K562 (cell line): ENCODE results near the gene VAT1L. TPM values are rescaled to one million over a fixed set of nuclear protein-coding genes. Genes with fewer than 3 reads are reported as not detected.
A peak's percentile ranks its signal among the peaks of the same experiment; 100 is the strongest.

Experiments used
- ATF7 ChIP-seq: fragments of 450-650 bp; IDR thresholded peaks from 2 replicates; pipeline ENCODE4 v1.7.1; 2014; ENCODE audit warnings: mild to moderate bottlenecking, moderate library complexity
- CTBP1 ChIP-seq: fragments of 450-650 bp; IDR thresholded peaks from 2 replicates; pipeline ENCODE4 v1.6.1; 2016; ENCODE audit warnings: borderline replicate concordance
- FOS ChIP-seq: IDR thresholded peaks from 3 replicates; pipeline ENCODE4 v1.6.1; 2011; ENCODE audit not compliant: insufficient read length; ENCODE audit errors: extremely low read depth
- GTF2A2 ChIP-seq: IDR thresholded peaks from 2 replicates; pipeline ENCODE4 v1.6.1; 2016; ENCODE audit warnings: mild to moderate bottlenecking, missing genetic modification characterization, missing compliant biosample characterization
- MEIS2 ChIP-seq: fragments of 450-650 bp; IDR thresholded peaks from 2 replicates; pipeline ENCODE4 v1.6.1; 2014; ENCODE audit warnings: mild to moderate bottlenecking; ENCODE audit not compliant: partially characterized antibody
- NFIC ChIP-seq: fragments of 450-650 bp; IDR thresholded peaks from 2 replicates; pipeline ENCODE4 v1.6.1; 2017; ENCODE audit warnings: mild to moderate bottlenecking, inconsistent platforms
- PBX2 ChIP-seq, 2 experiments: IDR thresholded peaks in 1 of 2; conservative IDR thresholded peaks in 1 of 2; 2 replicates each; pipeline ENCODE4 v1.6.1; 2016; ENCODE audit warnings: low read depth in 2 of 2, mild to moderate bottlenecking in 1 of 2, missing compliant biosample characterization in 1 of 2, missing genetic modification characterization in 1 of 2, moderate library complexity in 1 of 2
- PHF20 ChIP-seq: fragments of 450-650 bp; IDR thresholded peaks from 2 replicates; pipeline ENCODE4 v1.6.1; 2018; ENCODE audit not compliant: partially characterized antibody
- RAD21 ChIP-seq, 2 experiments: fragments of 250-450 bp in 1 of 2; fragments of 450-650 bp in 1 of 2; sonication (Bioruptor Pico) in 1 of 2; formaldehyde crosslinking in 1 of 2; IDR thresholded peaks in 1 of 2; conservative IDR thresholded peaks in 1 of 2; 2 replicates each; pipeline versions ENCODE4 v1.4.0 to v1.8.0; 2020 to 2022; ENCODE audit warnings: mild to moderate bottlenecking in 2 of 2, moderate library complexity in 1 of 2
- RAD51 ChIP-seq: fragments of 450-650 bp; IDR thresholded peaks from 2 replicates; pipeline ENCODE4 v1.7.1; 2016; ENCODE audit warnings: low read depth, mild to moderate bottlenecking, borderline replicate concordance
- RCOR1 ChIP-seq, 2 experiments: IDR thresholded peaks; 2 replicates each; pipeline ENCODE4 v1.6.1; 2012; ENCODE audit warnings: low read depth in 2 of 2, low read length in 2 of 2, borderline replicate concordance in 1 of 2, improper control_type of control experiment in 1 of 2
- TFAM ChIP-seq: fragments of 250-450 bp; sonication (Bioruptor Pico); conservative IDR thresholded peaks from 2 replicates; pipeline ENCODE4 v1.5.0; 2021; ENCODE audit warnings: mild to moderate bottlenecking, moderate library complexity
- XRCC5 ChIP-seq: fragments of 200-400 bp; formaldehyde crosslinking; IDR thresholded peaks from 2 replicates; pipeline ENCODE4 v1.6.1; 2017; ENCODE audit warnings: low read depth, mild to moderate bottlenecking, low read length
- YY1 ChIP-seq, 3 experiments: IDR thresholded peaks; 2 replicates each; pipeline ENCODE4 v1.6.1; 2011; ENCODE audit warnings: low read length in 2 of 3, mild to moderate bottlenecking in 2 of 3, moderate library complexity in 2 of 3, borderline replicate concordance in 1 of 3, control low read depth in 1 of 3, low read depth in 1 of 3; ENCODE audit not compliant: insufficient read depth in 3 of 3, insufficient replicate concordance in 2 of 3, control insufficient read depth in 1 of 3, insufficient read length in 1 of 3; ENCODE audit errors: extremely low read depth in 1 of 3
- ZBTB9 ChIP-seq: fragments of 450-650 bp; formaldehyde crosslinking; IDR thresholded peaks from 2 replicates; pipeline ENCODE4 v1.4.0; 2020; ENCODE audit warnings: mild to moderate bottlenecking, moderate library complexity
- polyA plus RNA-seq, 8 experiments: library from polyadenylated mRNA; depleted of rRNA in 4 of 8; stranded (reverse) in 5 of 8; unstranded in 3 of 8; fragments of >200 nt; fragmentation: Nextera tagmentation in 2 of 8; fragmentation: Illumina TruSeq in 1 of 8; extraction: Ambion mirVana in 2 of 8; extraction: Trizol in 1 of 8; gene quantifications; 2 replicates each; pipeline versions ENCODE4 v1.2.1 to v1.2.3, GENCODE V29; 2011 to 2014; ENCODE audit warnings: inconsistent platforms in 1 of 8, missing spikeins in 1 of 8
- total RNA-seq, 7 experiments: library from RNA; depleted of rRNA in 6 of 7; stranded (reverse); fragments of >200 nt in 6 of 7; fragmentation: Illumina TruSeq in 2 of 7; extraction: Trizol in 2 of 7; gene quantifications; 2 replicates each; pipeline versions ENCODE4 v1.2.1 to v1.2.3, GENCODE V29; 2011 to 2021; ENCODE audit warnings: low replicate concordance in 1 of 7
- TF ChIP-seq, protein P1 (sequence below): fragments of 450-650 bp; formaldehyde crosslinking; IDR thresholded peaks from 2 replicates; pipeline ENCODE4 v1.4.0; 2020; ENCODE audit warnings: mild to moderate bottlenecking, moderate library complexity
- TF ChIP-seq, protein P2 (sequence below): fragments of 250-450 bp; sonication (Bioruptor Pico); IDR thresholded peaks from 2 replicates; pipeline ENCODE4 v1.5.0; 2021; ENCODE audit warnings: mild to moderate bottlenecking, borderline replicate concordance

VAT1L gene
- total and polyA plus RNA-seq, 9 of the 15 experiments (the other 6 are each of a cell fraction or from before 2014, with no cell fraction given) = 0.01 TPM; not detected in 8

DNA sequence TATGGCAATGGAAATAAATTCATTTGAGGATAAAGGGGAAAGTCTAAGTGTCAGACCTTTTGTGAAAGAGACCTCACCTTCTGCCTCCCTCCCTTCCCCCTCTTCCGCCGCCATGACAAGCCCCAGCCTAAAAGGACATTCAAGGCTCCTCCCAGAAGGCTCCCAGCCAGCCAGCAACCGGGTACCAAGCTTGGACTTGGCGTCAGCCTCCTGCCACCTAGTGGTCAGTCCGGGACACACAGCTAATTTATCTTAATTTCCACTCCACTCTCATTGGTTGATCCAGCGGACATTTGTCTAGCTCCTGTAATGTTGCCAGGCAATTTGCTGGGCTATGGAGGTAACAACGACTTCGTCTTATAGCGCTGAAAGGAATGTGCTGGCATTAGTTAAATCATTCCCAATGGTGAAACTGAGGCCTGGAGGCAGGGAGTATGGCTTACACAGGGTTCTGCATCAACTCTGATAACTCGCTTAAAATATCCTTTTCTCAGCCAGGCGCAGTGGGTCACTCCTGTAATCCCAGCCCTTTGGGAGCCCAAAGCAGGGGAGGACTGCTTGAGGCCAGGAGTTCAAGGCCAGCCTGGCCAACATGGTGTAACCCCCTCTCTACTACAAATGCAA is 214.7 kb downstream of the VAT1L start (continued):
- TF ChIP-seq PBX2 (CRISPR knock-in tag; IDR thresholded peaks at IDR 0.05; ENCODE audit: low read depth) (no peak), PBX2 (tag; conservative IDR thresholded peaks at IDR 0.05; ENCODE audit: low read depth) (peak; percentile 77), YY1 (IDR thresholded peaks at IDR 0.05; ENCODE audit: borderline replicate concordance in 1 of 3, control insufficient read depth in 1 of 3, extremely low read depth in 1 of 3, insufficient read depth in 3 of 3, insufficient read length in 1 of 3, insufficient replicate concordance in 2 of 3, low read depth in 1 of 3, low read length in 2 of 3) (peak in 2 of 3 experiments; percentile 72 to 80), TFAM (CRISPR knock-in tag) (no peak), XRCC5 (peak; percentile 86), RAD51 (no peak), GTF2A2 (no peak), FOS (peak; percentile 35), PHF20 (no peak), CTBP1 (peak; percentile 27; the same call in 1 of the 2 replicates), RCOR1 (IDR thresholded peaks at IDR 0.05; ENCODE audit: borderline replicate concordance in 1 of 2, low read depth in 2 of 2, low read length in 2 of 2) (0 out of 4 replicates have a peak, but pooled peaks of 1 of the 2 experiments have one; percentile 15), MEIS2 (peak; percentile 62), ATF7 (0 out of 2 replicates have a peak, but pooled peaks have one; percentile 17), RAD21 (CRISPR knock-in tag; conservative IDR thresholded peaks at IDR 0.05 in 1 of 2, IDR thresholded peaks at IDR 0.05 in 1 of 2) (peak; percentile 33 to 69), ZBTB9 (CRISPR knock-in tag) (no peak), NFIC (peak; percentile 66)
- TF ChIP-seq, protein P1, sequence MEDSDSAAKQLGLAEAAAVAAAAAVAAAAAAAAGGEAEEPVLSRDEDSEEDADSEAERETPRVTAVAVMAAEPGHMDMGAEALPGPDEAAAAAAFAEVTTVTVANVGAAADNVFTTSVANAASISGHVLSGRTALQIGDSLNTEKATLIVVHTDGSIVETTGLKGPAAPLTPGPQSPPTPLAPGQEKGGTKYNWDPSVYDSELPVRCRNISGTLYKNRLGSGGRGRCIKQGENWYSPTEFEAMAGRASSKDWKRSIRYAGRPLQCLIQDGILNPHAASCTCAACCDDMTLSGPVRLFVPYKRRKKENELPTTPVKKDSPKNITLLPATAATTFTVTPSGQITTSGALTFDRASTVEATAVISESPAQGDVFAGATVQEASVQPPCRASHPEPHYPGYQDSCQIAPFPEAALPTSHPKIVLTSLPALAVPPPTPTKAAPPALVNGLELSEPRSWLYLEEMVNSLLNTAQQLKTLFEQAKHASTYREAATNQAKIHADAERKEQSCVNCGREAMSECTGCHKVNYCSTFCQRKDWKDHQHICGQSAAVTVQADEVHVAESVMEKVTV (CRISPR knock-in tag) = 0 out of 2 replicates have a peak, but pooled peaks have one; percentile 23
- TF ChIP-seq, protein P2, sequence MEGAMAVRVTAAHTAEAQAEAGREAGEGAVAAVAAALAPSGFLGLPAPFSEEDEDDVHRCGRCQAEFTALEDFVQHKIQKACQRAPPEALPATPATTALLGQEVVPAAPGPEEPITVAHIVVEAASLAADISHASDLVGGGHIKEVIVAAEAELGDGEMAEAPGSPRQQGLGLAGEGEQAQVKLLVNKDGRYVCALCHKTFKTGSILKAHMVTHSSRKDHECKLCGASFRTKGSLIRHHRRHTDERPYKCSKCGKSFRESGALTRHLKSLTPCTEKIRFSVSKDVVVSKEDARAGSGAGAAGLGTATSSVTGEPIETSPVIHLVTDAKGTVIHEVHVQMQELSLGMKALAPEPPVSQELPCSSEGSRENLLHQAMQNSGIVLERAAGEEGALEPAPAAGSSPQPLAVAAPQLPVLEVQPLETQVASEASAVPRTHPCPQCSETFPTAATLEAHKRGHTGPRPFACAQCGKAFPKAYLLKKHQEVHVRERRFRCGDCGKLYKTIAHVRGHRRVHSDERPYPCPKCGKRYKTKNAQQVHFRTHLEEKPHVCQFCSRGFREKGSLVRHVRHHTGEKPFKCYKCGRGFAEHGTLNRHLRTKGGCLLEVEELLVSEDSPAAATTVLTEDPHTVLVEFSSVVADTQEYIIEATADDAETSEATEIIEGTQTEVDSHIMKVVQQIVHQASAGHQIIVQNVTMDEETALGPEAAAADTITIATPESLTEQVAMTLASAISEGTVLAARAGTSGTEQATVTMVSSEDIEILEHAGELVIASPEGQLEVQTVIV (CRISPR knock-in tag) = no peak
